Measurements from ENCODE around the gene MIEN1. TPM values are rescaled to one million over a fixed set of nuclear protein-coding genes. Genes with fewer than 3 reads are reported as not detected.
A peak's percentile ranks its signal among the peaks of the same experiment; 100 is the strongest.
"Not testable (repeated sequence)": the region's sequence is repeated elsewhere in the genome, so short reads cannot be mapped to it uniquely, and the experiment has no call there.

The MIEN1 gene, protein sequence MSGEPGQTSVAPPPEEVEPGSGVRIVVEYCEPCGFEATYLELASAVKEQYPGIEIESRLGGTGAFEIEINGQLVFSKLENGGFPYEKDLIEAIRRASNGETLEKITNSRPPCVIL
- 45.6 and 85.6 TPM in 2 replicates for polyA plus RNA-seq (2014; cell fraction: cytosol; rRNA removed)
- 34.8 and 42.7 TPM in 2 replicates for polyA plus RNA-seq (2014; cell fraction: nucleus; rRNA removed)

DNA sequence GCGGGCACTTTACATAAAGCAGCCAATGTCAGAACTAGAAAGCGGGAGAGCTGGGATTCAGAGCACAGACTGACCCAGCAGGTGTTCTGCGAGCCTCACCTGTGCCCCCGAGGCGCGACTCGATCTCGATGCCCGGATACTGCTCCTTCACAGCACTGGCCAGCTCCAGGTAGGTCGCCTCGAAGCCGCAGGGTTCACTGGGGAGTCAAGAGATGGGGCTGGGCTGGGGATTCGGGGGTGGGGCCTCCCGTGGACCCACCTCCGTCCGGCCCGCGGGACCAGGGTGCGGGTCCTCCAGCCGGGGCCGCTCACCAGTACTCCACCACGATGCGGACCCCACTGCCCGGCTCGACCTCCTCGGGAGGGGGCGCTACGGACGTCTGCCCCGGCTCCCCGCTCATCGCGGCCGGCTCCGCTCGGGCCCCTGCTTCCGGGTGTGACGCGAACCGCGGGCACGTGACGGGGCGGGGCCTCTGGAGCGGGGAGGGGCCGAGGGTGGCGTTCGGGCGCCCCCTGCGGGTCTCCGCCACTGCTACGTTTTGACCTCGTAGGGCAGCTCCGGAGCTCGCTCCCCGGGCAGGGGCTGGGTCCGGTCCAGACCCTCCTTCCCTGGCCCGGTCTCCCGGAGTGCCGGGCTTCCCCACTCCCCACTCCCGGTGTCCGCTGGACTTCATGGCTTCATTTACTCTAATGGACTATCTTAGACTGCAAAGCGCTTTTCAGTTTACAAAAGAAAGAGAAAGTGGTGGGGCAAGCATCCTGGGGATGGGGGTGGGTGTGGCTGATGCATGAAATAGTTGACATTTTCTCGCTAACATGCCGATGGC is at the start of gene MIEN1:
MIEN1 (minus strand) TSS at position 438 of the 827 bp plus-strand sequence; CDS start at position 401, 37 bp downstream.
- DNase-seq (ENCODE audit: low spot score), result peak; percentile 81

DNA sequence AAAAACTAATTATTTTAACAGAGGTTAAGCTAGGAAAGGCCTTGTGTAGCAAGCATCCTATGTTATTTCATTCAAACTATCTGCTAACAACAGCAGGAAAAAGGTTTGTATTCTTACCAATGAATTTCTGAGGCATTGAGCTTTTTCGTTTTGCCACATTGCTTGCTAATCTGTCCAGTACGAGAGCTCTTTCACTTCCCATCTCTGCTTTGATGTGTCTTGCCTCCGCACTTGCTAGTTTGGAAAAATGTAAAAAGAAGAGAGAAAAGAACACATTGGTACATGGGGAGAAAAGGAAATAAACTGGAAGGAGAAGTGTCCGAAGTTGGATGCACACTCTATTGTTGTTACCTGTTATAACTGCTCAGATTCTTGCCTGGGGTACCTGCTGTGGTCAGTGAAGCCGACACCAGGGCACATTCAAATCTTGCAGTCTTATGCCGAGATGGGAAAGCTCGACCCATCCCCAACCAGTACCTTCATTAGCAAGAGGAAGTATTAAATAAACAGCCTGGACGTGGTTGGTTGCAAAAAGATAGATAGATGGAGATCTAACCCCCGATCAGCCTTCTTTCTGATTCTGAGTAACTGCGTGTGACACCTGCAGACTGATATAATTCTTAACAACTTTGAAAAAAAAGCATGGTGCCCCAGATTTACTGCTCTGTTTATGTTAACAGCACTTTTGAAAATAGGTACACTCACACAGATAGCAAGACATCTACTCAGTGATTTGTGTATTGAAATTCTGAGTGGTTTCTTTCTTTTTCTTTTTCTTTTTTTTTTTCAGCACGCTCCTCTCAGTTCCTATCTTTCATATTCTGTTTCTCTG is 47.4 kb upstream of the MIEN1 start:
- no peak for DNase-seq (ENCODE audit: low spot score)

DNA sequence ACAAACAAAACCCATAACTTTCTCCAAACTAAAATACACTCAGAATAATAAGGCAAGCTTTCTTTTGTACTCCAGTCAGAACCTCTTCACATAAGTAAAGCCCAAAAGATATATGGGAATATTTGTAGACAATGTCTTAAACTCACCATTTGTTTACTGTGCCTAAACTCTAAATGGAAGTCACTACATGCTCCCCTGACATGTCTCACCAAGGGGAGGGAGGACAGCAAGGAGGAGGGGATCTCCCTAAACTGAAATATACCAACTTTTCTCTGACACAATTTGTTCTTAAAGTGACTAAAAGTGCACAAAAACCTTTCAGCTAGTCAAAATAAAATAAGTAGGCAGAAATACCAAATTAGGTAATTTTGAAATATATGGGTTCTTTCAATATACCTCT is 45.9 kb upstream of the MIEN1 start:
- no peak for DNase-seq (ENCODE audit: low spot score)

DNA sequence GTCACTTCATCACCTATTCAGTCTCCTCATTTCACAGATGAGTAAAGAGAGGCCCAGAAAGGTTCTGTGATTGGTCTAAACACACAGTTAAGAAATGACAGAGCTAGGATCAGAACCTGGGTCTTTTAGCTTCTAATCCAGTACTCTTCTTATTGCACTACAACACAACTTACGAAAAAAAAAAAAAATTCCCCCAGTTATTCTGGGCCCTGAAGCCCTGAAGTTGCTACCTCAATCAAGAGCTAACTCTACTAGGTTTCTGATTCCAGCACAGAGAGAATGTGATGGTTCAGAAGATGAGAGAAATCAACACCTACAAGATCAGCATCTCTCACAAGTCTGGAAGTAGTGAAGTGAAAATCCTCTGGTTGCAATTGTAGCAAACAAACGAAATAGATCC is 44.7 kb upstream of the MIEN1 start:
- no peak for DNase-seq (ENCODE audit: low spot score)

DNA sequence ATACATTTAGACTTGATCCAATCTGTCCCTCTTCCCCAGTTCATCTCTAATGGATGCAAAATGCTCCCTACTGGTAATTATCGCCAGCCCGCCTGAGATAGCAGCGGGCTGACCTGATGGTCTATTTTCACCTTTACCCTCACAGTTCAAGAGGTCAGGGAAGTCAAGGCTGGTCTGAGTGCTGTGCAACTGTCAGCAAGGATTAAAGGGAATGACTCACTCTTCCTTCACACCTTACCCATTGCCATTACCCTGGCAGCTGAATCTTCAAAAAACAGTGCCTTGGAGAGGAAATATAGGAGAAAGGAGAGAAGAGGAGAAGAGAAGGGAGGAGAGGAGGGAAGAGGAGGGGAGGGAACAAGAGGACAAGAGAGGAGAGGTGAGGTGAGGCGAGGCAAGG is 43.7 kb upstream of the MIEN1 start:
- no peak for DNase-seq (ENCODE audit: low spot score)

DNA sequence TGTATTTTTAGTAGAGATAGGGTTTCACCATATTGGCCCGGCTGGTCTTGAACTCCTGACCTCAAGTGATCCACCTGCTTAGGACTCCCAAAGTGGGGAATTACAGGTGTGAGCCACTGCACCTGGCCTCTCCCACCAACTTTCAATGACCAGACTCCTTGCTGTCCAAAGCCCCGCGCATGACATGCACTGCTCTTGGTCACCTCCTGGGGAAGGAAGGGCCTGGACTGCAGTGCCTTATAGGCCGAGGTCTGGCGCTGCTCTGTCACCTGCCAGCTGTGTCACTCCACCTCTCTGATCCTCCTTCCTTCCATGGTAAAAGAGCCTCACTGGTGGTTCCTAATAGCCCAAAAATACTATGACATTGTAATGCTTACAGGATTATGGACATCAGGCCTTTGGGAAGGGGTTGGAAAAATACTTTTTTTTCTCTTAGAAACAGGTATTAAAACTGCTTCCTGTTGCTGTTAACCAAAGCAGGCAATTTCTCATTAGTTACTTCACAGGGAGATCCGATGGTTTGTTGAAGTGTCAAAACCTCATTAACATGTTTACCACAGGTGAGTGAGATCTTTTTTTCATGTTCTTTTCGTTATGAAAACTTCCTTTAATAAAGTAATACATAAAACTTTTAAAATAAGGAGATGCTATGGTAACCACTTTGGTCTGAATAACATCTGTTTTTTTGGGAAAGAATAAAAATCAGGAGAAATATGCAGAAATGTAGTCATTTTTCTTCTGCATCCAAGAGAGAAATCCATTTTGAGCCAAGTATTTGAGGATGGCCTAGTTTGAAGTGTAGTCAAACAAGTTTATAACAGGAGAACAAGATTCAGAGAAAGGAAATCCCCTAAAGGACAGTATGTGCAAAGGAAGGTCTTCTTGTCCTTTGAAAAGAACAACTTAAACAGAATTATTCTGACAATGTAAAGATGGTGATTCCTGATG is 42.9 kb upstream of the MIEN1 start:
- no peak for DNase-seq (ENCODE audit: low spot score)

DNA sequence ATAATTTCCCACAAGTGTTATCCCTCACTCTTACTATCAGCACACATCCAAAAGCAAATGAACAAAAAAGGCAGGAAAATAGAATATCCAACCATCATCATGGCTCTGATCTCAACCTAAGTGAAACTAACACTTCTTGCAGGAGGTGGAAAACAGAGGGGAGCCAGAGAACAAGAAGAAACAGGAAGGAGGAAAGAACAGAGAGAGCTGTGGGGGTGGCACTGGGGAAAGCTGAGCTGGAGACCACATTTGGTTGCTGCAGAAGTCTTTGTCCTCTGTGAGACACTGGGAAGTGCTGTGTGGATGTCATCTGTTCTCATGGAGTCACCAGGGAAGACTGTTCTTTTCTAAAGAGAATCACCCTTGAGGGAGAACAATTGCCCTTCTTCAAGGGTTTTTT is 42.1 kb upstream of the MIEN1 start:
- DNase-seq (ENCODE audit: low spot score), result no peak

DNA sequence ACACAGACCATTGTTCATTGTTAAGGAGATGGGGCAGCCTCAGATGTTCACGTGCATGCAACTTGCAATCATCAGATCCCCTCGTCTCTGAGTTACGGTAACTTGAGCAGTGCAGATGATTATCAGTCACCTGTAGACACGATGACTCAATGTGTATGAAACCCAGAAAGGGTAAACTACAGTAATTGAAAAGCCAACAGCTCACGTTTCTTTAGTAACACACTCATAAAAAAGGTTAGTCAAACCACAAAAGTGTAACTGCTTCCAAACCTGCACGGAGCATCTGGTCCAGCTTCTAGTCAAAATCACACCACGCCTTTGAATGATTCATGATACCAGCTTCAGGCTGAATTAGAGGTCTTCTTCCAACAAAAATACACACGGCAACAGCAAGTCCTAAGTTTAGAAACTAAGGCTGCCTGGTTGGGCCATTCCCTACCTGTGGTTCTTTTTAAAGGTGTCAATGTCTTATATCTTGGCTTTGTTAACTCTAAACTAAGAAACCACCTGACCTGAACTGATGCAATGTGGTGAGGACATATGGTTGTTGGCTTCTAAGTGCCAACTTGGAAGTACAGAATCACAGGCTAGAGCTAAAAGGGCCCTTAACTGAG is 39.7 kb upstream of the MIEN1 start:
- no peak for DNase-seq (ENCODE audit: low spot score)

DNA sequence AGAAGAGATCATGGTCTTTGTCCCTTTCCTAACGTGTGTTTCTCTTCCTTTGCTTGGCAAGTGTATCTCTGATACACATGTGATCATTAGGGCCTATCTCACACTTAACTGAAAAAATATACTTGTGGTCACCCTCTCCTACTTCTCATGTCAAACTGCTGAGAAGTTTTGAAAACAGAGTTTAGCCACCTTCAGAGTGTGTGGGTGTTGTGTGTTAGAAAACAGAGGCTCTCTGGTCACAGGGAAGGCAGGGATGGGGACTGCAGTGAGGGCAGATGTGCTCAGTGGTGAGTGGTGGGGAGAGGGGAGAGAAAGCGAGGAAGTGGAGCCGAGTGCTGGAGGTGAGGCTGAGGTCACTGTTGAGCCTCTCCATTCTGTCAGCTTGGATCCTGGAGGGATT is 36.8 kb upstream of the MIEN1 start:
- no peak for DNase-seq (ENCODE audit: low spot score)

DNA sequence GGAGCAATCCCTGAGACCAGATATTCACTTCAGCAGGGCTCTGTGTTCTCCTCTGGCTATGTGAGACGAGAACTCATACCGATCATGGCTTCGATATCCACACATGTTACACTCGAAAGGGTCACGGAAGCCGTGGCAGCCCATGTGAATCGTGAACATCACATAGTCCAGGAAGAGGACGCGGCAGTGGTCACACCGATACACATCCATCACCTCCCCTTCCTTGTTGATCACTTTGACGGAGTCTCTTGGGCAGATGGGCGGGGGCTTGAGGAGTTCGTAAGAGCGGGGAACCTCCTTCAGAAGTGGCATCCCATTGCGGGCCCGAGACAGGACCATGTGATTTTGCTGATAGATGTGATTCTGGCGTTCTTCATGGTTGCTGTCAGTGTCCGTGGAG is 35.4 kb upstream of the MIEN1 start:
- no peak for DNase-seq (ENCODE audit: low spot score)

DNA sequence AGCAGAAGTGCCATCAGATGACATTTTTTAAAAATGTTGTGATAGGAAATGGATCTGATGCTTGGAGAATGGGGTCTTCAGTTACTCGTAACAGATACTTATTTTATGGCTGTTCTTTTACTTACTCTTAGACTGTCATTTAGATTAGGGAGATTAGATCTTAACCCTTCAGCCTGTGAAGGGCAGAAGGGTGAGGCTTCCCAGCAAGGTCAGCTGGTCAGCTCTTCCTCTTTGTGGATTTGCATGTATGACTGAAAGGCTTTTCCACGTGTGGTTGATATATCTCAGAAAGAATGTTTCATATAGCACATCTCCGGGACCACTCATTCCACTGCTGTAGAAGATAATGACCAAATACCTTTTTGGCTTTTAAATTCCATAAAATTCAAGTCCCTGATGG is 34.8 kb upstream of the MIEN1 start:
- DNase-seq (ENCODE audit: low spot score), result no peak

DNA sequence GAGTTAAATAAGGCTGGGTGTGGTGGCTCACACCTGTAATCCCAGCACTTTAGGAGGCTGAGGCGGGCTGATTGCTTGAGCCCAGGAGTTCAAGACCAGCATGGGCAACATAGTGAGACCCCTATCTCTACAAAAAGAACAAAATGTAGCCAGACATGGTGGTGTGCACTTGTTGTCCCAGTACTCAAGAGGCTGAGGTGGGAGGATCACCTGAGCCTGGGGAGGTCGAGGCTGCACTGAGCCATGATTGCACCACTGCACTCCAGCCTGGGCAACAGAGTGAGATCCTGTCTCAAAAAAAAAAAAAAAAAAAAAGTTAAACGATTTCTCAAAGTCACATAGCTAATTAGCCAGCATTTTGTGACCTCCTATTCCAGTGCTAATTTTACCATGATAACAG is 33.8 kb upstream of the MIEN1 start:
- DNase-seq (ENCODE audit: low spot score), result not testable (repeated sequence)

DNA sequence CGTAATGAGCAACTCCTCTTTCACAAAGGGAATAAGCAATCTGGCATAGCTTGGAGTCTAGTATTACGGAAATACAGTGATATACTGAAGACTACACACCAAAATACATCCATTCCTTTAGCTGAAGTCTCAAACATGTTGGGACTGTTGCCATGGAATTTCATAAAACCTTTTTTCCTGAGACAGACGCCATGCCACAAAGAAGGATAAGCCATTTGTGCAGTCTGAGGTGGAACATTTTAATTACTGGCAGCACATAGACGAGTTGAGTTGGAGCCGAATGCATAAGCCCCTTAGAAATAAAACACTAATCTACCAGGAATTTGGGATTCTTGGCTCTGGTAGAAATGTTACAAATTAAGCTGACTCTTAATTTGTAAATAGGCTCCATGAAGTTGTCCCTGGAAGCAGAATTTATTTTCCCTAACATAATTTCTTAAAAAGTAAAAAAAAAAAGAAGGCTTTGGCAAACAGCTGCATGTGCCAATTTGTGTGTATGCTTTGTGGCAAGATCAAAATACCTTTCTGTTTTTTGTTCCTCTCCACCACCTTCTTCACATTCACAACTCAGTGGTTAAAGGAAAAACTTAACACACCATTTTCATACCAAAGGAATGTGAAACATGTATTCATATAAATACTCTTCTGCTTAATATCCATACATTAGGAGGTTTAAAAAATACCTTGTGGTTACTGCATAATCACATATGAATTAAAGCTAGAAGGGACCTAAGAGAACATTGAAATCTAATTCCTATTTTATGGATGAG is 32.9 kb upstream of the MIEN1 start:
- DNase-seq (ENCODE audit: low spot score), result no peak

DNA sequence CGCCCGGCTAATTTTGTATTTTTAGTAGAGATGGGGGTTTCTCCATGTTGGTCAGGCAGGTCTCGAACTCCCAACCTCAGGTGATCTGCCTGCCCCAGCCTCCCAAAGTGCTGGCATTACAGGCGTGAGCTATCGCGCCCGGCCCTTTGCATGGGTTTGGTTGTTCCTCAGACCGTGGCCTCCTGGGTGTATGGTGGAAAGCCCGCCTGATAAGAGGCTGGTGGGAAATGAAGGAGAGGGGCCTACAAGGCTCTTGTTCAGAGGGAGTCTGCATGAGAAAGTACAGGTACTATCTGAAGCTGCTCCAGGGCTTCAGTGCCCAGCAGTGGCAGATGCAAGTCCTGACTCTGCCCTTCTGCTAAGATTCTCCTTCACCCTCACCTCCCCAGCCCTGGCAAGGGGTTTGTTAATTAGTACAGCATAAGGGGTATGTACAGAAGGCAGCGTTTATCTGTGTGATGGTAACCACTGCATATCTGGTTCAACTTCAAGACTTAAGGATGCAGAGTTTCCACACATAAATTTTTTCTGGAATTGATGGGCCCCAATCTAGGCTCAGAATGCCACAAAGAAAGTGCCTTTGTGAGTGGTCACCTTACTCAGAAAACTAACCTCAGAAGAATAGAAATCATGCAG is 31.6 kb upstream of the MIEN1 start:
- DNase-seq (ENCODE audit: low spot score), result no peak

DNA sequence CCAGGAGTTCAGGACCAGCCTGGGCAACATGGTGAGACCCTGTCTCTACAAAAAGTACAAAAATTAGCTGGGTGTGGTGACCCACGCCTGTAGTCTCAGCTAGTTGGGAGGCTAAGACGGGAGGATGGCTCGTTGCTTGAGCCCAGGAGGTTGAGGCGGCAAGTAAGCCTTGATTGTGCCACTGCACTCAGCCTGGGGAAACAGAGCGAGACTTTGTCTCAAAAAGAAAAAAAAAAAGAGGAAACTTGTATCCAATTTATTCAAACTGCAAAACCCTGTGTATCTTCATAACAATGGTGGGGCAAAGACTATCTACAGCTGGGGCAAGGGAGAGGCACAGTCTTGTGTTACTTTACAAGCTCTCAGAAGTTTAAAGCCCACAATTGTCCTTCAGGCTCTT is 28.9 kb upstream of the MIEN1 start:
- no peak for DNase-seq (ENCODE audit: low spot score)

DNA sequence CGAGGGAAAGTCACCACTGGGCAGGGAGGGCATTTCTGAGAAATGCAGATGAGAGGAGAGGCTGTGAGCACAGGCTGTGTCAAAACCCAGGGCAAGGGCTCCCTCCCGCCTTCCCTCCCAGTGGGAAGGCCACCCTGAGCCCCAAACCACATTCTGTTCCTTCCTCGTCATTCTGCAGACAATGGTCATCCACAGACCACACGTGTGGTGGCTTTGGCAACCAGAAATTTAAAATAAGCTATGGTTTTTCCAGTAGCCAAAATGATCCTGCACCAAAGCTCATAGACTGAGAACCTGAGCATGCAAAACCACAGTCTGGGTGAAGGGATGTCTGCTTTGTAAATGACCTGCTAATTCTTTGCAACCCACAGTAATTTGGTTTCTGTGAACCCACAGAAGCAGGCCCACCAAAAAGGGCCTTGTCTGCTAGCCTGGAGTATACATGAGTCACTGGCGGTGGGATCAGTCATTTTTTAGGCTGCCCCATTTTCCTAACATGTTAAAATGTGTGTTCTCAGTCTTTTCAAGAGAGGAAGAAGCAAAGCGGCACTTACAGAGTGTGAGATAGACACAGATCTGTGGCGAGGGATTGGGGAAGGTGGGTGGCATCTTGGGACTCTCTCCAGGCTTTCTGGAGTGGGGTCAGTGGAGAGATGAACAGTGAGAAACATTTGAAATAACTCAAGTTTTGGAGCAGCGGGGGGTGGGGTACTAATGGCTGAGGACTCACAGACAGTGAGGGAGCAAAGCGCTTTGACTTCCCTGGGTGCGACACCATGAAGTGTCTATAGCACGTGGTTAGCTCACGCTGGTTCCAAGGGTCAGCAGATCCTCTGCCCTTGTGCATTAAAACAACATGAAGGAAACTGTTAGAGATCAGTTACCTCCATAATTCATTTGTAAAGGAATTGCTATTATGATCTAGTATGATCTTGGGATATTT is 27.9 kb upstream of the MIEN1 start:
- DNase-seq (ENCODE audit: low spot score), result no peak

DNA sequence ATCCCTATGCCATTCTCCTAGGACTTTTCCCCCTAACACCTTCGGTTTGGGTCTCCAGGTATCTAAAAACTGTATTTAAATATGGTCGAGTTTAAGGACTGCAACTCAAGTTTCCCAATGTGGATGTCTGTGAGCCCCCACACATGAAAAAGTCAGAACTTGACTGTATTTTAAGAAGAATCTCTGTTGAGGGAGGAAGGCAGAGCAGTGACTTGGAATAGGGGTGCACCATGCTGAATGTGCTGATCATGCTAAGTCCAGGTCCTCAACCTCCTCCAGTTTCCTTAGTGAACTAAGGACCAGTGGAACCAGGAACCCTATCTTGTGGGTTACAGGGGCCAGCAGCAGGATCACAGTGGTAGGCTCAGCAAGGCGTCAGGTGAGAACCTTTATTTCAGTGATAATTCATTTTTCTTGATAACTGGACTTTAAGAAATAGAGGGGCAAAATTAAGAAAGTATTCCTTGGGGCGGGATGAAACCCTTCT is 26.9 kb upstream of the MIEN1 start:
- no peak for DNase-seq (ENCODE audit: low spot score)

DNA sequence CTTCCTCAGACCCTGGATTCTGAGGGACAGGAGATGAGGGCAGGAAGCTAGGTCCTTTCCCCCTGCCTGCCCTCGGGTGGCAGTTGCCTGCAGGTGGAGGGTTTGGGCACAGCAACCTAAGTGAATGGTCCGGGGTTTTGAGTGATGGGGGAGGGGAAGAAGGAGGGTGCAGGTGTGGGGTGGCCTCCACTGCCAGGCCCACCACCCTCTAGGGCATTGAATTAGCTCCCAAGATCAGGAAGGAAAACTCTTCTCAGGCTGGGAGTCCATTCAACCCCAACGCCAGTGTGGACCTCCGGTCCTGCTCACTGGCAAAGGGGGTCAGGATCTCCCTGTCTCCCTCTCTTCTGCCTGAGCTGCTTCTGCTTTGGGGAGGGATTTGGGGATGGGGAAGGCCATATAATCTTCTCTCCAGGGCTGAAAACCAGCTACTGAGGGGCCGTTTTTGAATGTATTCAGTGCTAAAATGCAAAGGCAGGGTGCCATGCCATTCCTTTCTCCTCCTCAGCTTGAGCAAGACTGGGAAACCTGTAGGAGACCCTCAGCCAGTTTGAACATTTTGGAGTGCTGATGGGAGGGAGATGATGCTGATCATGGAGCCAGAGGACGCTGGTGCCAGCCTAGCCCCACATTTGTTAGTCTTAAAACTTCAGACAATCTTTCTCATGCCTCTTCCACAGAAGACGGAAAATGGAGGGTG is 26.2 kb upstream of the MIEN1 start:
- DNase-seq (ENCODE audit: low spot score), result no peak

All from SK-N-DZ (cell line).